22Rv1 (cell line): Measurements from ENCODE around the gene TGM4.

ENCODE experiments used
- ZFX ChIP-seq: fragments of 450-650 bp; IDR thresholded peaks from 2 replicates; pipeline ENCODE4 v1.6.1; 2017; ENCODE audit warnings: antibody characterized with exemption, borderline replicate concordance
- TF ChIP-seq, protein P1 (sequence below): fragments of 450-650 bp; IDR thresholded peaks from 2 replicates; pipeline ENCODE4 v1.5.1; 2017; ENCODE audit warnings: mild to moderate bottlenecking

DNA sequence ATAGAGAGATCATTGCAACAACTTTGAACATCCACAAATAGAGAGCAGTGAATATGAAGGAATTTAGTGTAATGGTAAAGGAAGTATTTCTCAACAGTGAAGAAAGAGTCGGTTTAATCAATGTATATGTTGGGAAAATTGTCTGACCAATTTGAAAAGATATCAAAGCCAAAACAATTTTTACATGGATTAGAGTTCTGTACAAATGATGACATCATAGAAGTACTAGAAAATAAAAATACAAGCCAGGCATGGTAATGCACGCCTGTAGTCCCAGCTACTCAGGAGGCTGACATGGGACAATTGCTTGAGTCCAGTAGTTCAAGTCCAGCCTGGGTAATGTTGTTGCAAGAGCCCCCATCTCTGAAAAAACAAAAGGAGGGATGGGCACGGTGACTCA, 38.7 kb upstream of the TGM4 start:
- TF ChIP-seq, protein P1, sequence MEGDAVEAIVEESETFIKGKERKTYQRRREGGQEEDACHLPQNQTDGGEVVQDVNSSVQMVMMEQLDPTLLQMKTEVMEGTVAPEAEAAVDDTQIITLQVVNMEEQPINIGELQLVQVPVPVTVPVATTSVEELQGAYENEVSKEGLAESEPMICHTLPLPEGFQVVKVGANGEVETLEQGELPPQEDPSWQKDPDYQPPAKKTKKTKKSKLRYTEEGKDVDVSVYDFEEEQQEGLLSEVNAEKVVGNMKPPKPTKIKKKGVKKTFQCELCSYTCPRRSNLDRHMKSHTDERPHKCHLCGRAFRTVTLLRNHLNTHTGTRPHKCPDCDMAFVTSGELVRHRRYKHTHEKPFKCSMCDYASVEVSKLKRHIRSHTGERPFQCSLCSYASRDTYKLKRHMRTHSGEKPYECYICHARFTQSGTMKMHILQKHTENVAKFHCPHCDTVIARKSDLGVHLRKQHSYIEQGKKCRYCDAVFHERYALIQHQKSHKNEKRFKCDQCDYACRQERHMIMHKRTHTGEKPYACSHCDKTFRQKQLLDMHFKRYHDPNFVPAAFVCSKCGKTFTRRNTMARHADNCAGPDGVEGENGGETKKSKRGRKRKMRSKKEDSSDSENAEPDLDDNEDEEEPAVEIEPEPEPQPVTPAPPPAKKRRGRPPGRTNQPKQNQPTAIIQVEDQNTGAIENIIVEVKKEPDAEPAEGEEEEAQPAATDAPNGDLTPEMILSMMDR = no peak
- no peak for TF ChIP-seq ZFX
